Ectodermal cell (in vitro differentiated cells): Measurements from ENCODE around the gene DHFR2.

Source experiments
- H3K27ac ChIP-seq: 2 replicates; pipeline ENCODE4 v1.7.0; 2013; ENCODE audit warnings: mild to moderate bottlenecking, low read depth, low read length; ENCODE audit not compliant: insufficient read depth, poor library complexity, severe bottlenecking
- H3K27me3 ChIP-seq: 2 replicates; pipeline ENCODE4 v1.7.0; 2013; ENCODE audit warnings: mild to moderate bottlenecking, low read length; ENCODE audit not compliant: insufficient read depth, control insufficient read depth, poor library complexity, severe bottlenecking
- H3K36me3 ChIP-seq: one replicate; pipeline ENCODE4 v1.7.0; 2013; ENCODE audit warnings: low read length; ENCODE audit not compliant: control insufficient read depth, insufficient read depth
- H3K4me1 ChIP-seq: one replicate; pipeline ENCODE4 v1.7.0; 2013; ENCODE audit warnings: low read length; ENCODE audit not compliant: control insufficient read depth, insufficient read depth
- H3K4me3 ChIP-seq: 2 replicates; pipeline ENCODE4 v1.7.0; 2013; ENCODE audit warnings: low read depth, low read length, control low read depth; ENCODE audit not compliant: insufficient read depth
- H3K9me3 ChIP-seq: 2 replicates; pipeline ENCODE4 v1.7.0; 2013; ENCODE audit warnings: mild to moderate bottlenecking, low read length, moderate library complexity; ENCODE audit not compliant: control insufficient read depth
- WGBS, 2 experiments: methylation state at CpG; one replicate each; pipeline ENCODE4 v1.1.7; 2013; ENCODE audit warnings: missing lambda C conversion rate in 2 of 2; 5-methylcytosine and 5-hydroxymethylcytosine counted together

Gene DHFR2

DNA sequence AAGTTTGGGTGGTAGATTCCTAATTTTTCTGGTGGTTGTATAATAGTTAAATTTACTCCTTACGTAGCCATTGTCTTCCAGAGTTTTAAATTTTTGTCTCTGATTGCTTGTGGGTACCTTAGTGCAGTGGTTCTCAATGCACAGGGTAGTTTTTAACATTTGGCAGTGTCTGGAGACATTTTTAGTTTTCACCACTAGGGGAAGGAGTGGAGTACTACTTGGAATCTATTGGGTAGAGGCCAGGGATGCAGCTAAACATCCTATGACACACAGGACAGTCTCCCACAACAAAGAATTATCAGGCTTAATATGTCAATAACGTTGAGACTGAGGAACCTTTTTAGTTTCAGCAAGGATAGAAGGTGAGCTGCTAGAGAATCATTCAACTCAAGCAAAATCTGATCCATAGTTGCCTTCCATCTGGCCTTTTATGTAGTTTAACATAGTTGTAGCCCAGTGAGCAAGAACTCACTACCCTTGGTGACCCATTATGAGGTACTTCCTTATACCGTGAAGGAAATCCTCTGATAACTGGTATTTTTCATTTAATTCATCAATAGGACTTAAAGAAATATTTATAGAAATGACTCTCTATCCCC is 25.7 kb downstream of the DHFR2 start:
- Histone ChIP-seq H3K36me3 (no peaks in the 10 kb centered on the region), H3K27me3 (no peaks in the 10 kb centered on the region), H3K9me3 (no peaks in the 10 kb centered on the region), H3K27ac (no peak overlapping the region), H3K4me1 (no peaks in the 10 kb centered on the region), H3K4me3 (no peak overlapping the region)
- whole genome bisulfite sequencing, 2 experiments, result 85 to 89% methylated on average over 2 to 3 of the region's 3 CpGs

- no peak within 1 kb of the TSS for H3K27ac ChIP-seq
- H3K4me1 ChIP-seq, result no peaks in the 10 kb centered on the region
- no peaks in the 10 kb centered on the region for H3K9me3 ChIP-seq
- H3K27me3 ChIP-seq, result no peaks in the 10 kb centered on the region
- H3K4me3 ChIP-seq, result no peak within 1 kb of the TSS
- WGBS, 2 experiments, result 92 to 96% methylated on average over 5 to 8 of the region's 8 CpGs
- no peaks in the 10 kb centered on the region for H3K36me3 ChIP-seq
Measured at GRCh38 chr3:94028093-94028837, 34.5 kb downstream of the DHFR2 start, which contains the start of gene STX19. STX19 (minus strand) TSS chr3:94028597; CDS start chr3:94015269, 13,328 bp downstream.

- H3K27me3 ChIP-seq, result no peaks in the 10 kb centered on the region
- no peak overlapping the region for H3K27ac ChIP-seq
- H3K4me1 ChIP-seq, result no peaks in the 10 kb centered on the region
- WGBS, 2 experiments, result 89 to 95% methylated on average over 1 to 2 of the region's 2 CpGs
- H3K36me3 ChIP-seq, result no peaks in the 10 kb centered on the region
- H3K4me3 ChIP-seq, result no peak overlapping the region
- H3K9me3 ChIP-seq, result no peaks in the 10 kb centered on the region
Measured at GRCh38 chr3:94026623-94027022, 36.1 kb downstream of the DHFR2 start.

- Histone ChIP-seq H3K27ac (no peak overlapping the region), H3K36me3 (no peaks in the 10 kb centered on the region), H3K27me3 (no peaks in the 10 kb centered on the region), H3K4me3 (no peak overlapping the region), H3K4me1 (no peaks in the 10 kb centered on the region), H3K9me3 (no peaks in the 10 kb centered on the region)
- WGBS, 2 experiments, result 91 to 98% methylated on average over 2 to 3 of the region's 3 CpGs
Measured at GRCh38 chr3:94024385-94024784, 38.3 kb downstream of the DHFR2 start.

- 90 to 100% methylated on average over 1 to 3 of the region's 3 CpGs for WGBS, 2 experiments
- Histone ChIP-seq H3K4me3 (no peak overlapping the region), H3K27ac (no peak overlapping the region)
Measured at GRCh38 chr3:94020293-94020692, 42.4 kb downstream of the DHFR2 start.

GRCh38 chr3:94019659-94020058 is 43.1 kb downstream of the DHFR2 start:
- Histone ChIP-seq H3K27me3 (no peaks in the 10 kb centered on the region), H3K4me1 (no peaks in the 10 kb centered on the region), H3K4me3 (no peak overlapping the region), H3K27ac (no peak overlapping the region), H3K9me3 (no peaks in the 10 kb centered on the region), H3K36me3 (no peaks in the 10 kb centered on the region)
- WGBS, 2 experiments, result 84 to 88% methylated on average over 2 of the region's 2 CpGs

More at GRCh38 chr3:94020293-94020692, 42.4 kb downstream of the DHFR2 start:
- Histone ChIP-seq H3K9me3 (no peaks in the 10 kb centered on the region), H3K36me3 (no peaks in the 10 kb centered on the region), H3K4me1 (no peaks in the 10 kb centered on the region), H3K27me3 (no peaks in the 10 kb centered on the region)

DNA sequence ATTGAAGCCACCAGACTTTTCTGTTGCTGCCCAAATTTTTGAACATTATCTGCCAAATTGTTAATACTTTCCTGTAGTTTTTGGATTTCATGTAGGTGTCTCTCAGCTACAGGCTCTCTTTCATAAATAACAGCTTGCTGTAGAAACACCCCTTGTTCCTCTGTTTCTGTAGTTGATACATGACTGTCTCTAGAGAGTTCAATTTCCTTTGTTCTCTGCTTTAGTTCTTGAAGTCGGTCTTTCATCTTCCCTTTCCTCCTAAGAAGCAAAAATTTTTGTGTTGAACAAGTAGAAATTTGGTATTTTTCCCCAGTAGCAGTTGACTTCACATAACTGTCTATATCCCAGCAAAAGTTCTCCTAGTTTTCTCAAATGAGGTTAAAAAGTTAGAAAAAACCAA is 47.7 kb downstream of the DHFR2 start:
- H3K27me3 ChIP-seq, result no peaks in the 10 kb centered on the region
- H3K4me1 ChIP-seq, result no peaks in the 10 kb centered on the region
- no peak overlapping the region for H3K27ac ChIP-seq
- H3K4me3 ChIP-seq, result no peak overlapping the region
- H3K36me3 ChIP-seq, result no peaks in the 10 kb centered on the region
- 100% methylated on average over 1 of the region's 1 CpG; no CpG with 5 or more reads in 1 of the 2 experiments for WGBS, 2 experiments
- H3K9me3 ChIP-seq, result no peaks in the 10 kb centered on the region

- no peak overlapping the region for H3K4me3 ChIP-seq
- 95 to 100% methylated on average over 1 of the region's 1 CpG for WGBS, 2 experiments
- no peaks in the 10 kb centered on the region for H3K36me3 ChIP-seq
- no peaks in the 10 kb centered on the region for H3K4me1 ChIP-seq
- H3K27ac ChIP-seq, result no peak overlapping the region
- H3K9me3 ChIP-seq, result no peaks in the 10 kb centered on the region
- no peaks in the 10 kb centered on the region for H3K27me3 ChIP-seq
Measured at GRCh38 chr3:94012185-94012584, 50.5 kb downstream of the DHFR2 start.

- Histone ChIP-seq H3K27ac (no peak overlapping the region), H3K9me3 (no peaks in the 10 kb centered on the region), H3K4me1 (no peaks in the 10 kb centered on the region), H3K27me3 (no peaks in the 10 kb centered on the region), H3K4me3 (no peak overlapping the region), H3K36me3 (no peaks in the 10 kb centered on the region)
- WGBS, 2 experiments, result 96% methylated on average over 3 of the region's 3 CpGs
Measured at GRCh38 chr3:94011233-94011711, 51.4 kb downstream of the DHFR2 start.

DNA sequence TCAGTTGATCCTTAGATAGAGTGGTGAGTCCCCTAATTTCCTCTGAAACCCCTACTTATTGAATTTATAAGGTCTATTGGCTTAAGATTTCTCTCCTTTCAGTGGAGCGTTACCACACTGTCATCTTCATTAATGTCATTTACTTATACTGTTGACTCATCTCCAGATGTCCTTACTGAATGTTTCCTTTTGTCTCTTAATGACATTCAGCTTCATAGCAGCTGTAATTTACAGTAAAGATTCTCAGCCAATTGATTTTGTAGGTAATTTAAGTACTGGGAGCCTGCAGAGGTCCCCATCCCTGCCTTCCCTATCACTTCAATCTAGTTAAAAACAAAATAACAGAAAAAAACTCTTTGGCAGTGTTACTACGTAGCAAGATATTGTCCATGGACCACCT is 53.1 kb downstream of the DHFR2 start:
- H3K27me3 ChIP-seq, result no peaks in the 10 kb centered on the region

More for the DNA sequence above, 53.1 kb downstream of the DHFR2 start:
- WGBS, 2 experiments, result 96 to 98% methylated on average over 2 of the region's 2 CpGs
- H3K9me3 ChIP-seq, result no peaks in the 10 kb centered on the region
- no peaks in the 10 kb centered on the region for H3K36me3 ChIP-seq
- no peak overlapping the region for H3K4me3 ChIP-seq
- no peaks in the 10 kb centered on the region for H3K4me1 ChIP-seq
- no peak overlapping the region for H3K27ac ChIP-seq
